Transverse colon (tissue), 4 donors: ENCODE data around the gene SLCO4A1. TPM values are rescaled to one million over a fixed set of nuclear protein-coding genes. Genes with fewer than 3 reads are reported as not detected.

Experiments
- DNase-seq: peaks from one replicate; pipeline ENCODE4 v3.0.0-alpha.2; 2019
- H3K27ac ChIP-seq, 4 donors: fragments of 200-600 bp; sonication (generic); 2 replicates each; pipeline ENCODE4 v1.5.1; 2016 to 2018; ENCODE audit warnings: inconsistent platforms in 4 of 4
- H3K27me3 ChIP-seq: fragments of 200-600 bp; sonication (generic); 2 replicates; pipeline ENCODE4 v1.5.1; 2017; ENCODE audit warnings: inconsistent platforms
- H3K36me3 ChIP-seq, 4 donors: fragments of 200-600 bp; sonication (generic); 2 replicates each; pipeline ENCODE4 v1.5.1; 2017 to 2019; ENCODE audit warnings: inconsistent platforms in 4 of 4
- H3K4me1 ChIP-seq, 4 donors: fragments of 200-600 bp; sonication (generic); 2 replicates each; pipeline ENCODE4 v1.5.1; 2017 to 2020; ENCODE audit warnings: inconsistent platforms in 4 of 4
- H3K4me3 ChIP-seq, 4 donors: fragments of 200-600 bp; sonication (generic); 1 replicate in 1 of 4; 2 replicates in 3 of 4; pipeline versions ENCODE4 v1.5.1 to v1.6.1; 2017 to 2019; ENCODE audit warnings: inconsistent platforms in 4 of 4
- H3K9me3 ChIP-seq, 2 donors: fragments of 200-600 bp; sonication (generic); 2 replicates each; pipeline ENCODE4 v1.5.1; 2017 to 2019; ENCODE audit warnings: inconsistent platforms in 2 of 2
- EP300 ChIP-seq: sonication (generic); formaldehyde crosslinking; IDR thresholded peaks from one replicate; pipeline ENCODE4 v1.6.1; 2017; ENCODE audit warnings: antibody characterized with exemption, low read depth
- POLR2A ChIP-seq: fragments of 450-650 bp; IDR thresholded peaks from one replicate; pipeline ENCODE4 v1.6.1; 2016; ENCODE audit warnings: antibody characterized with exemption, mild to moderate bottlenecking, moderate library complexity
- POLR2AphosphoS5 ChIP-seq, 3 donors: sonication (generic); formaldehyde crosslinking; IDR thresholded peaks; one replicate each; pipeline ENCODE4 v1.6.1; 2016; ENCODE audit warnings: antibody characterized with exemption in 3 of 3
- WGBS, 2 donors: methylation state at CpG; one replicate each; pipeline ENCODE4 v1.1.5; 2018; ENCODE audit warnings: low coverage in 1 of 2; 5-methylcytosine and 5-hydroxymethylcytosine counted together
- in situ Hi-C, 4 donors: fragments of 200-750 bp; cut with MboI; loops; one replicate each; pipeline versions ENCODE4 v1.15.0 to v1.15.1; 2017; ENCODE audit warnings: low sequenced_read_pairs in 3 of 4, low pct_ligation_motif_present in 1 of 4, low pct_unique_long_range_greater_than_20kb in 1 of 4
- intact Hi-C: fragments of 100-400 bp; cut with DNase I; formaldehyde crosslinking; loops from one replicate; pipeline ENCODE4 v1.15.1; 2023; ENCODE audit warnings: low total_unique reads
- total RNA-seq, 4 donors: library from RNA; depleted of rRNA; stranded (reverse); fragments of >200 nt; gene quantifications; one replicate each; pipeline ENCODE4 v1.1.0, GENCODE V29; 2016
- TF ChIP-seq, protein P1 (sequence below), 5 experiments: fragments of 200-600 bp in 3 of 5; fragments of 450-650 bp in 2 of 5; sonication (generic) in 3 of 5; IDR thresholded peaks; 1 replicate in 2 of 5; 2 replicates in 3 of 5; pipeline ENCODE4 v1.5.1; 2016 to 2017; ENCODE audit warnings: antibody characterized with exemption in 5 of 5, inconsistent platforms in 3 of 5, mild to moderate bottlenecking in 2 of 5, moderate library complexity in 1 of 5

Gene SLCO4A1
- total RNA-seq, 4 donors from 2014 or later: 13.7 to 375 (median 60.0) TPM

DNA sequence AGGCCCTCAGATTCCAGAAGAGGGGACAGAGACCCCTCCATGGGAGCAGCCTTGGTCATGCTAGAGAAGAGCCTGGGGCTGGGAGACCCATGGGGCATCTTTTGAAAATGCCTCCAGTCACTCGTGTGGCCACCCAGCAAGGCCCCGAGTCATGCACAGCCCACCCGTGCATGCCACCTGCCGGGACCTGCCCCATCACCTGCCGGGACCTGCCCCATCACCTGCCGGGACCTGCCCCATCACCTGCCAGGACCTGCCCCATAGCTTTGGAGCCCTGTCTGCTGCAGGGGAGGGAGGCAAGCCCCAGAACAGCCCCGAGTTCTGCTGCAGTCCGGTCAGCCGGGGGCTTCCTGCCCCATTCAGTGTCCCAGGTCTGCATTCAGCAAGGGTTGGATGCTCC is 37.5 kb upstream of the SLCO4A1 start:
- H3K36me3 ChIP-seq: no peaks in the 10 kb centered on the region
- TF ChIP-seq POLR2AphosphoS5 (IDR thresholded peaks at IDR 0.05) (no peak), POLR2A (no peak), EP300 (no peak)
- TF ChIP-seq, protein P1, sequence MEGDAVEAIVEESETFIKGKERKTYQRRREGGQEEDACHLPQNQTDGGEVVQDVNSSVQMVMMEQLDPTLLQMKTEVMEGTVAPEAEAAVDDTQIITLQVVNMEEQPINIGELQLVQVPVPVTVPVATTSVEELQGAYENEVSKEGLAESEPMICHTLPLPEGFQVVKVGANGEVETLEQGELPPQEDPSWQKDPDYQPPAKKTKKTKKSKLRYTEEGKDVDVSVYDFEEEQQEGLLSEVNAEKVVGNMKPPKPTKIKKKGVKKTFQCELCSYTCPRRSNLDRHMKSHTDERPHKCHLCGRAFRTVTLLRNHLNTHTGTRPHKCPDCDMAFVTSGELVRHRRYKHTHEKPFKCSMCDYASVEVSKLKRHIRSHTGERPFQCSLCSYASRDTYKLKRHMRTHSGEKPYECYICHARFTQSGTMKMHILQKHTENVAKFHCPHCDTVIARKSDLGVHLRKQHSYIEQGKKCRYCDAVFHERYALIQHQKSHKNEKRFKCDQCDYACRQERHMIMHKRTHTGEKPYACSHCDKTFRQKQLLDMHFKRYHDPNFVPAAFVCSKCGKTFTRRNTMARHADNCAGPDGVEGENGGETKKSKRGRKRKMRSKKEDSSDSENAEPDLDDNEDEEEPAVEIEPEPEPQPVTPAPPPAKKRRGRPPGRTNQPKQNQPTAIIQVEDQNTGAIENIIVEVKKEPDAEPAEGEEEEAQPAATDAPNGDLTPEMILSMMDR (IDR thresholded peaks at IDR 0.05): no peak
- H3K9me3 ChIP-seq: no peaks in the 10 kb centered on the region
- peaks cover 0 to 26% (median 12%) of the 10 kb centered on the region in 4 donors for H3K4me1 ChIP-seq
- in situ Hi-C loops: no loop called here
- H3K27me3 ChIP-seq: peaks cover 55% of the 10 kb centered on the region
- H3K4me3 ChIP-seq: no peak overlapping the region
- 85% methylated on average over 8 of the region's 9 CpGs; no CpG with 5 or more reads in 1 of the 2 donors for WGBS, 2 donors
- no peak overlapping the region for H3K27ac ChIP-seq
- DNase-seq: no peak
- intact Hi-C loops: no loop called here

DNA sequence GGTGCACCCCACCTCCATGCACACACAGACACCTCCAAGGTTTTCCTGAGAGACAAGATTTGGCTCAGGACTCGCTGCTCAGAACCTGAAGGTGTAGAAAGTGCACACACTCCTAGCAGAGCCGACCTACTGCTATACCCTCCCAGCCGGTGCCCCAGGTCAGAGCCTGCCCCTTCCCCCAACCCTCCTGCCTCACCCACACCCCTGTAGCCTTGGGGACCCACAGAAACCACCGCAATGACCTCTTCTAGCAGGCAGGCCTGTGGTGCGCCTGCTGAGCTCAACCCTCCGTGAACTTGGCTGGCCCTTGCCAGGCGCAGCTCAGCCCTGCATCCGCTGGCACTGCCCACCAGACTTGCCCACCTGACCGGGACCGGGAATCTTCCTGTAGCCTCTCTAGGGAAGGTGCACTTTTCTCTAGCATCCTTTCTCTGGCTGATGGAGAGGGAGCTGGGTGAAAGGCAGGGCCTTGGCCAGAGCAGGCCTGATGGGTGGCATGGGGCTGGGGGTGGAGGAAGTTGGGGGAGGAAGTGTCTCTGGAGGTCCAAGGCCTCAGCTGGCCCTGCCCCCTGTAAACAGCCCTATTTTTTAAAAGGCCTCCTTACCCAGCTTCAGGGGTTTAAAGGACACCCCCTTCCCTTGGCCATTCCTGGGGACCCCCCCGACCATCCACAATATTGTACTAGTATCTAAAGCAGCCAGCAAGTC is 36.9 kb upstream of the SLCO4A1 start:
- H3K36me3 ChIP-seq: no peaks in the 10 kb centered on the region
- 77% methylated on average over 11 of the region's 11 CpGs; no CpG with 5 or more reads in 1 of the 2 donors for WGBS, 2 donors
- H3K4me1 ChIP-seq: peaks cover 0 to 26% (median 12%) of the 10 kb centered on the region in 4 donors
- in situ Hi-C loops: no loop called here
- H3K27me3 ChIP-seq: peaks cover 52% of the 10 kb centered on the region
- no peak overlapping the region for H3K4me3 ChIP-seq
- intact Hi-C loops: no loop called here
- TF ChIP-seq, protein P1 (IDR thresholded peaks at IDR 0.05): no peak
- TF ChIP-seq POLR2AphosphoS5 (IDR thresholded peaks at IDR 0.05) (no peak), EP300 (no peak), POLR2A (no peak)
- no peaks in the 10 kb centered on the region for H3K9me3 ChIP-seq
- DNase-seq: no peak
- no peak overlapping the region for H3K27ac ChIP-seq

DNA sequence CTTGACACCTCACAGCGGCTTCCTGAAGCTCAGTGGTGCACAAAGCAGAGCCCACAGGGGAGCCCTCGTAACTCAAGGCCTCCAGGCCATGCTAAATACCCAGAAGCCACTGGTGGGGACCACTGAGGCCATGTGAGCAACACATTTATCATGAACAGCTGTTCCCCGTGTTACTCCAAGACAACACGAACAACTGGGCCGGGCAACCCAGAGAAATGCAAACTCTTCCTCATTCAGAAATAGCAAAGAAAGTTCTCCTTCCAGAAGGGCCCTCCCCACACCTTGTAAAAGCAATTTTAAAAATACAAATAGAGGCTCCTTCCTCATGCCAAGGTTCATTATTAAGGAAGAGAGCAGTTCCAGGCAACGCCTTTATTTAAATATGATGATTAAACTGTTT is 36.3 kb upstream of the SLCO4A1 start:
- peaks cover 0 to 26% (median 12%) of the 10 kb centered on the region in 4 donors for H3K4me1 ChIP-seq
- H3K36me3 ChIP-seq: no peaks in the 10 kb centered on the region
- intact Hi-C loops: no loop called here
- WGBS, 2 donors: 22 to 46% methylated on average over 1 to 6 of the region's 6 CpGs
- H3K27me3 ChIP-seq: peaks cover 50% of the 10 kb centered on the region
- no peak overlapping the region for H3K4me3 ChIP-seq
- DNase-seq: no peak
- TF ChIP-seq EP300 (no peak), POLR2A (no peak), POLR2AphosphoS5 (IDR thresholded peaks at IDR 0.05) (no peak)
- TF ChIP-seq, protein P1 (IDR thresholded peaks at IDR 0.05): no peak
- in situ Hi-C loops: no loop called here
- H3K9me3 ChIP-seq: no peaks in the 10 kb centered on the region
- H3K27ac ChIP-seq: no peak overlapping the region

DNA sequence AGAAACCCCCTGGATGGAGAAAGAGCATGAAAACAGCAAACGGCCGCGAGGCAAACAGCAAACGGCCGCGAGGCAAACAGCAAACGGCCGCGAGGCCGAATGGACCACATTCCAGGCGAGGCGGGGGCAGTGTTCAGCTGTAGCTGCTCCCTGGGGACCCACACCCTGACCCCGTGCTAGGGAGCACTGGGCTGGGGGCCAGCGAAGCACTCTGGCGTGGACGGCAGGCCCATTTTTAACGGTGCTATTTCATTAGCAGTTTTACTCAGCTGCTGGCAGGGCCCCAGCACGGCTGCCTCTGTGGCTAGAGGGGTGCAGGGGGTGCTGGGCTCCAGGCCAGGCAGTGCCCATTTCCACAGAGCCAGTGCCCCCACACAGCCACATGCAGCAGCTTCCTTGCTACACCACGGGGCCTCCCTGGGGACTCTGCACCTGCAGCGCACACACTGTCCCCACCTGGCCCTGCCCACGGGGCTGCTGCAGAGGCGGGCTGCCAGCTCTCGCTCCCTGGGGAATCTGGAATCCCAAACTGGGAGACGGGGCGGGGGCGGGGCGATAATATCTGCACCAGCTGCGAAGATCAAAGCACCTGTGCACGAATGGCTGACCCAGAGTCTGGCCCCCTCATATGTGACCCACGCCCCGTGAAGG is 35.6 kb upstream of the SLCO4A1 start:
- TF ChIP-seq POLR2A (no peak), POLR2AphosphoS5 (IDR thresholded peaks at IDR 0.05) (no peak), EP300 (no peak)
- TF ChIP-seq, protein P1 (IDR thresholded peaks at IDR 0.05): no peak
- intact Hi-C loops: no loop called here
- Histone ChIP-seq H3K4me3 (no peak overlapping the region), H3K4me1 (peaks cover 0 to 26% (median 12%) of the 10 kb centered on the region in 4 donors), H3K36me3 (no peaks in the 10 kb centered on the region), H3K27ac (no peak overlapping the region), H3K27me3 (peaks cover 43% of the 10 kb centered on the region), H3K9me3 (no peaks in the 10 kb centered on the region)
- 31% methylated on average over 29 of the region's 31 CpGs; no CpG with 5 or more reads in 1 of the 2 donors for WGBS, 2 donors
- in situ Hi-C loops: no loop called here
- DNase-seq: peak; percentile 28
